Fibroblast of pulmonary artery (primary cell): ENCODE measurements around the gene FRMPD2.
"Not testable (repeated sequence)": the region's sequence is repeated elsewhere in the genome, so short reads cannot be mapped to it uniquely, and the experiment has no call there.

Experiments used
- DNase-seq: peaks from one replicate; pipeline ENCODE4 v3.0.0-alpha.2; 2010; ENCODE audit warnings: low read depth
- H3K4me3 ChIP-seq: replicated peaks from 2 replicates; pipeline ENCODE4 v1.5.1; 2011; ENCODE audit warnings: low read depth, mild to moderate bottlenecking, control low read depth, low read length, moderate library complexity
- CTCF ChIP-seq: IDR thresholded peaks from 2 replicates; pipeline ENCODE4 v1.5.1; 2011; ENCODE audit warnings: mild to moderate bottlenecking, control low read depth, low read length, inconsistent platforms; ENCODE audit errors: missing control alignments

The FRMPD2 gene

GRCh38 chr10:48284002-48284546 is 9.6 kb upstream of the FRMPD2 start:
- no peak for TF ChIP-seq CTCF
- H3K4me3 ChIP-seq: no peak overlapping the region
- DNase-seq: no peak

GRCh38 chr10:48282829-48283228 is 8.3 kb upstream of the FRMPD2 start:
- no peak for TF ChIP-seq CTCF

GRCh38 chr10:48281697-48282096 is 7.2 kb upstream of the FRMPD2 start:
- DNase-seq, H3K4me3 ChIP-seq: not testable (repeated sequence)

More at GRCh38 chr10:48282829-48283228, 8.3 kb upstream of the FRMPD2 start:
- H3K4me3 ChIP-seq: no peak overlapping the region
- no peak for DNase-seq

- H3K4me3 ChIP-seq: no peak overlapping the region
- no peak for TF ChIP-seq CTCF
- no peak for DNase-seq
Measured at GRCh38 chr10:48279081-48279751, 4.7 kb upstream of the FRMPD2 start.

- TF ChIP-seq CTCF: no peak
Measured at GRCh38 chr10:48277093-48277492, 2.6 kb upstream of the FRMPD2 start.

GRCh38 chr10:48273741-48274140 is 755 bp downstream of the FRMPD2 start:
- TF ChIP-seq CTCF: no peak
- no peak for DNase-seq
- H3K4me3 ChIP-seq: no peak overlapping the region

More at GRCh38 chr10:48277093-48277492, 2.6 kb upstream of the FRMPD2 start:
- DNase-seq: no peak
- no peak overlapping the region for H3K4me3 ChIP-seq

- DNase-seq: no peak
- TF ChIP-seq CTCF: no peak
Measured at GRCh38 chr10:48272682-48273081, 1.8 kb downstream of the FRMPD2 start.

More at GRCh38 chr10:48272682-48273081, 1.8 kb downstream of the FRMPD2 start:
- no peak overlapping the region for H3K4me3 ChIP-seq
